MG63 (cell line): Measurements from ENCODE around the gene VAMP2. TPM values are rescaled to one million over a fixed set of nuclear protein-coding genes. Genes with fewer than 3 reads are reported as not detected.
A peak's percentile ranks its signal among the peaks of the same experiment; 100 is the strongest.

Source experiments
- DNase-seq: peaks from one replicate; pipeline ENCODE4 v3.0.0-alpha.2; 2020
- H3K27me3 ChIP-seq: fragments of 250-450 bp; sonication (Bioruptor Pico); 2 replicates; pipeline ENCODE4 v1.5.1; 2020; ENCODE audit warnings: mild to moderate bottlenecking, moderate library complexity
- H3K36me3 ChIP-seq: fragments of 250-450 bp; sonication (Bioruptor Pico); 2 replicates; pipeline ENCODE4 v1.5.1; 2020; ENCODE audit warnings: mild to moderate bottlenecking, moderate library complexity
- H3K4me3 ChIP-seq: fragments of 250-450 bp; sonication (Bioruptor Pico); 2 replicates; pipeline ENCODE4 v1.5.1; 2020; ENCODE audit warnings: mild to moderate bottlenecking, moderate library complexity
- H3K9me3 ChIP-seq: fragments of 250-450 bp; sonication (Bioruptor Pico); 2 replicates; pipeline ENCODE4 v1.5.1; 2020; ENCODE audit warnings: mild to moderate bottlenecking, moderate library complexity
- total RNA-seq: library from RNA; depleted of rRNA; stranded (reverse); fragments of >200 nt; shearing (Covaris generic); gene quantifications from 2 replicates; pipeline ENCODE4 v1.2.3, GENCODE V29; 2014; ENCODE audit warnings: low replicate concordance

The VAMP2 gene
- total RNA-seq, 1 experiment from 2014 or later: 3.2 TPM

- H3K36me3 ChIP-seq: no peaks in the 10 kb centered on the region
- DNase-seq: no peak
- H3K27me3 ChIP-seq: peaks cover 28% of the 10 kb centered on the region
- H3K9me3 ChIP-seq: no peaks in the 10 kb centered on the region
- H3K4me3 ChIP-seq: peak within 1 kb of the TSS; percentile 80
Observed at GRCh38 chr17:8123695-8124349, 38.9 kb downstream of the VAMP2 start, which contains the start of gene HES7. TSS of gene HES7 (minus strand) at chr17:8124106. CDS start at chr17:8124084, 22 bp downstream.

GRCh38 chr17:8122924-8123694 is 39.6 kb downstream of the VAMP2 start:
- Histone ChIP-seq H3K4me3 (peak overlapping the region; percentile 80), H3K36me3 (no peaks in the 10 kb centered on the region), H3K9me3 (no peaks in the 10 kb centered on the region), H3K27me3 (peaks cover 28% of the 10 kb centered on the region)
- DNase-seq: peak; percentile 33

GRCh38 chr17:8122422-8122923 is 40.3 kb downstream of the VAMP2 start:
- DNase-seq: peak; percentile 27
- no peaks in the 10 kb centered on the region for H3K9me3 ChIP-seq
- H3K4me3 ChIP-seq: peak overlapping the region; percentile 80
- H3K27me3 ChIP-seq: peaks cover 28% of the 10 kb centered on the region
- no peaks in the 10 kb centered on the region for H3K36me3 ChIP-seq

GRCh38 chr17:8121681-8122421 is 40.9 kb downstream of the VAMP2 start:
- DNase-seq: peak; percentile 70
- Histone ChIP-seq H3K4me3 (peak overlapping the region; percentile 80), H3K36me3 (no peaks in the 10 kb centered on the region)

GRCh38 chr17:8121407-8121680 is 41.4 kb downstream of the VAMP2 start:
- no peak for DNase-seq

More at GRCh38 chr17:8121681-8122421, 40.9 kb downstream of the VAMP2 start:
- H3K27me3 ChIP-seq: peaks cover 28% of the 10 kb centered on the region
- no peaks in the 10 kb centered on the region for H3K9me3 ChIP-seq

GRCh38 chr17:8120520-8121406 is 42.0 kb downstream of the VAMP2 start:
- Histone ChIP-seq H3K36me3 (no peaks in the 10 kb centered on the region), H3K27me3 (peaks cover 28% of the 10 kb centered on the region), H3K4me3 (peak overlapping the region; percentile 80), H3K9me3 (no peaks in the 10 kb centered on the region)
- DNase-seq: peak; percentile 74

More at GRCh38 chr17:8121407-8121680, 41.4 kb downstream of the VAMP2 start:
- Histone ChIP-seq H3K36me3 (no peaks in the 10 kb centered on the region), H3K9me3 (no peaks in the 10 kb centered on the region), H3K4me3 (peak overlapping the region; percentile 80), H3K27me3 (peaks cover 28% of the 10 kb centered on the region)

GRCh38 chr17:8119581-8120519 is 42.9 kb downstream of the VAMP2 start:
- Histone ChIP-seq H3K4me3 (peak overlapping the region; percentile 80), H3K9me3 (no peaks in the 10 kb centered on the region), H3K27me3 (peaks cover 25% of the 10 kb centered on the region), H3K36me3 (no peaks in the 10 kb centered on the region)
- peak; percentile 85 for DNase-seq

GRCh38 chr17:8118769-8119580 is 43.8 kb downstream of the VAMP2 start:
- peak; percentile 93 for DNase-seq
- Histone ChIP-seq H3K9me3 (no peaks in the 10 kb centered on the region), H3K27me3 (peaks cover 17% of the 10 kb centered on the region), H3K4me3 (peak overlapping the region; percentile 80), H3K36me3 (no peaks in the 10 kb centered on the region)

- peak; percentile 66 for DNase-seq
- H3K27me3 ChIP-seq: peaks cover 9% of the 10 kb centered on the region
- peak within 1 kb of the TSS; percentile 80 for H3K4me3 ChIP-seq
- no peaks in the 10 kb centered on the region for H3K9me3 ChIP-seq
- H3K36me3 ChIP-seq: no peaks in the 10 kb centered on the region
Observed at GRCh38 chr17:8117980-8118768, 44.6 kb downstream of the VAMP2 start, which contains the start of gene ALOXE3. TSS of gene ALOXE3 (minus strand) at chr17:8118514. CDS start at chr17:8117990, 524 bp downstream.

- Histone ChIP-seq H3K9me3 (no peaks in the 10 kb centered on the region), H3K4me3 (peak overlapping the region; percentile 80), H3K36me3 (no peaks in the 10 kb centered on the region), H3K27me3 (peaks cover 3% of the 10 kb centered on the region)
- DNase-seq: no peak
Observed at GRCh38 chr17:8117367-8117979, 45.3 kb downstream of the VAMP2 start.

GRCh38 chr17:8116776-8117175 is 46.0 kb downstream of the VAMP2 start:
- H3K27me3 ChIP-seq: peaks cover 3% of the 10 kb centered on the region
- no peak overlapping the region for H3K4me3 ChIP-seq
- H3K9me3 ChIP-seq: no peaks in the 10 kb centered on the region
- no peaks in the 10 kb centered on the region for H3K36me3 ChIP-seq
- no peak for DNase-seq

GRCh38 chr17:8110907-8111306 is 51.8 kb downstream of the VAMP2 start:
- H3K36me3 ChIP-seq: no peaks in the 10 kb centered on the region

GRCh38 chr17:8110456-8110804 is 52.3 kb downstream of the VAMP2 start:
- Histone ChIP-seq H3K9me3 (no peaks in the 10 kb centered on the region), H3K27me3 (peaks cover 3% of the 10 kb centered on the region; the same call in 1 of the 2 replicates), H3K4me3 (no peak overlapping the region), H3K36me3 (no peaks in the 10 kb centered on the region)
- DNase-seq: no peak

More at GRCh38 chr17:8110907-8111306, 51.8 kb downstream of the VAMP2 start:
- H3K9me3 ChIP-seq: no peaks in the 10 kb centered on the region
- H3K27me3 ChIP-seq: peaks cover 3% of the 10 kb centered on the region; the same call in 1 of the 2 replicates
- H3K4me3 ChIP-seq: no peak overlapping the region
- DNase-seq: no peak
